Measurements from ENCODE around the gene CTSD. TPM values are rescaled to one million over a fixed set of nuclear protein-coding genes. Genes with fewer than 3 reads are reported as not detected.

CTSD gene
- total and polyA plus RNA-seq, 2 experiments from 2014 or later: 67.1 to 251 TPM

DNA sequence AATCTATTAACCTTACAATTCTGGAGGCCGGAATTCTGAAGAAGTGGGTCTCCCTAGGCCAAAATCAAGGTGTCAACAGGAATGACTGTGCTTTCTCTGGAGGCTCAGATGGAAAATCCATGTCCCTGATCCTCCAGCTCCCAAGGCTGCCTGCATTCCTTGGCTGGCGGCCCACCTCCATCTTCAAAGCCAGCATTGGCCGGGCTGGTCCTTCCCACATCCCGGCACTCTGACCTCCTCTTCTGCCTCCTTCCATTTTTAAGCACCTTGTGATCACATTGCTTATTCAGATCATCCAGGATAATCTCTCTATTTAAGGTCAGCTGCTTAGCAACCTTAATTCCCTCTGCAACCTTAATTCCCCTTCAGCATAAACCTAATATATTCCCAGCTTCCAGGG is 22.7 kb upstream of the CTSD start:
- no peak overlapping the region for H2AFZ ChIP-seq
- ATAC-seq (no peak), DNase-seq (ENCODE audit: low spot score) (no peak)
- no peak overlapping the region for H3K4me2 ChIP-seq
- H3K27ac ChIP-seq (ENCODE audit: low read depth): no peak overlapping the region
- no peaks in the 10 kb centered on the region for H3K4me1 ChIP-seq (ENCODE audit: insufficient read depth)
- no peaks in the 10 kb centered on the region for H3F3A ChIP-seq (replicated peaks; ENCODE audit: low read depth)
- H3K9me2 ChIP-seq (ENCODE audit: insufficient read depth): no peaks in the 10 kb centered on the region
- H4K20me1 ChIP-seq (replicated peaks; ENCODE audit: insufficient read depth): no peaks in the 10 kb centered on the region
- H3K36me3 ChIP-seq (ENCODE audit: insufficient read depth): no peaks in the 10 kb centered on the region
- Mint-ChIP-seq H3K27me3 (ENCODE audit: insufficient read depth, low read depth, poor library complexity) (peaks cover 9% of the 10 kb centered on the region), H3K27ac (no peak overlapping the region), H3K36me3 (ENCODE audit: low read depth) (no peaks in the 10 kb centered on the region), H3K4me3 (no peak overlapping the region), H3K9me3 (no peaks in the 10 kb centered on the region), H3K4me1 (peaks cover 2% of the 10 kb centered on the region; the same call in 1 of the 3 replicates)
- TF ChIP-seq, protein P1, sequence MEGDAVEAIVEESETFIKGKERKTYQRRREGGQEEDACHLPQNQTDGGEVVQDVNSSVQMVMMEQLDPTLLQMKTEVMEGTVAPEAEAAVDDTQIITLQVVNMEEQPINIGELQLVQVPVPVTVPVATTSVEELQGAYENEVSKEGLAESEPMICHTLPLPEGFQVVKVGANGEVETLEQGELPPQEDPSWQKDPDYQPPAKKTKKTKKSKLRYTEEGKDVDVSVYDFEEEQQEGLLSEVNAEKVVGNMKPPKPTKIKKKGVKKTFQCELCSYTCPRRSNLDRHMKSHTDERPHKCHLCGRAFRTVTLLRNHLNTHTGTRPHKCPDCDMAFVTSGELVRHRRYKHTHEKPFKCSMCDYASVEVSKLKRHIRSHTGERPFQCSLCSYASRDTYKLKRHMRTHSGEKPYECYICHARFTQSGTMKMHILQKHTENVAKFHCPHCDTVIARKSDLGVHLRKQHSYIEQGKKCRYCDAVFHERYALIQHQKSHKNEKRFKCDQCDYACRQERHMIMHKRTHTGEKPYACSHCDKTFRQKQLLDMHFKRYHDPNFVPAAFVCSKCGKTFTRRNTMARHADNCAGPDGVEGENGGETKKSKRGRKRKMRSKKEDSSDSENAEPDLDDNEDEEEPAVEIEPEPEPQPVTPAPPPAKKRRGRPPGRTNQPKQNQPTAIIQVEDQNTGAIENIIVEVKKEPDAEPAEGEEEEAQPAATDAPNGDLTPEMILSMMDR (conservative IDR thresholded peaks at IDR 0.05; ENCODE audit: low read depth in 2 of 2): no peak
- TF ChIP-seq ZNF114 (CRISPR knock-in tag; IDR thresholded peaks at IDR 0.05): no peak
- TF ChIP-seq EZH2phosphoT487 (IDR thresholded peaks at IDR 0.05; ENCODE audit: unreplicated experiment): no peak
- TF ChIP-seq STAT1 (IDR thresholded peaks at IDR 0.05; ENCODE audit: unreplicated experiment): no peak
- TF ChIP-seq, protein P2, sequence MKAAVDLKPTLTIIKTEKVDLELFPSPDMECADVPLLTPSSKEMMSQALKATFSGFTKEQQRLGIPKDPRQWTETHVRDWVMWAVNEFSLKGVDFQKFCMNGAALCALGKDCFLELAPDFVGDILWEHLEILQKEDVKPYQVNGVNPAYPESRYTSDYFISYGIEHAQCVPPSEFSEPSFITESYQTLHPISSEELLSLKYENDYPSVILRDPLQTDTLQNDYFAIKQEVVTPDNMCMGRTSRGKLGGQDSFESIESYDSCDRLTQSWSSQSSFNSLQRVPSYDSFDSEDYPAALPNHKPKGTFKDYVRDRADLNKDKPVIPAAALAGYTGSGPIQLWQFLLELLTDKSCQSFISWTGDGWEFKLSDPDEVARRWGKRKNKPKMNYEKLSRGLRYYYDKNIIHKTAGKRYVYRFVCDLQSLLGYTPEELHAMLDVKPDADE (IDR thresholded peaks at IDR 0.05): no peak
- H3K4me3 ChIP-seq: no peak overlapping the region
- H3K79me2 ChIP-seq (replicated peaks; ENCODE audit: insufficient read depth): no peaks in the 10 kb centered on the region
- no peaks in the 10 kb centered on the region for H3K27me3 ChIP-seq (ENCODE audit: insufficient read depth)

DNA sequence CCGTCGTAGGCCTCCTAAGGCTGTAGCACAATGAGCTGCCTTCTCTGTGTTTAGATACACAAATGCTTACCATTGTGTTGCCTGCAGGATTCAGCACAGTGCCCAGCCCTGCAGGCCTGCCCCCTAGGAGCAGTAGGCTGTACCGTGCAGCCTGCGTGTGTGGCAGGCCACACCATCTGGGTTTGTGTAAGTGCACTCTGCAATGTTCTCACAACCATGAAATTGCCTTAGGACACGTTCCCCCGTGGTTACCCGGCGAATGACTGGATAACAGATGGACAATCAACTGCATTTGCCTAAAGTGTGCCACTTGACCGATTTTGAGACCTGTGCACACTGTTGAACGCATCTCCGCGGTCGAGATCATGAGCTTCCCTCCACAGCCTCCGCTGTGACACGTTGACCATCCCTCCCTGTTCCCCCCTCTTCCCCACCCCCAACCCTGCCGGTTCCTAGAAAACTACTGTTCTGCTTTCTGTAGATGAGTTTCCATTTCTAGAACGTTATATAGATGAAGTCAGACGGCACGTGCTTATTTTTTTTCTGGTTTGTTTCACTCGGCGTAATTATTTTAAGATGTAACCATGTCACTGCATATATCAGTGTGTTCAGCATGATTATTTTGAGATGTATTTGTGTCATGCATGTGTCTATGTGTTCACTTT is 22.2 kb upstream of the CTSD start:
- Histone ChIP-seq H3F3A (replicated peaks; ENCODE audit: low read depth) (no peaks in the 10 kb centered on the region), H3K4me1 (ENCODE audit: insufficient read depth) (no peaks in the 10 kb centered on the region), H2AFZ (no peak overlapping the region), H3K79me2 (replicated peaks; ENCODE audit: insufficient read depth) (no peaks in the 10 kb centered on the region), H3K4me2 (no peak overlapping the region), H3K4me3 (no peak overlapping the region), H3K9me2 (ENCODE audit: insufficient read depth) (no peaks in the 10 kb centered on the region), H3K27me3 (ENCODE audit: insufficient read depth) (no peaks in the 10 kb centered on the region), H3K36me3 (ENCODE audit: insufficient read depth) (no peaks in the 10 kb centered on the region), H4K20me1 (replicated peaks; ENCODE audit: insufficient read depth) (no peaks in the 10 kb centered on the region), H3K27ac (ENCODE audit: low read depth) (no peak overlapping the region)
- ATAC-seq (peak; percentile 87), DNase-seq (ENCODE audit: low spot score) (no peak)
- Mint-ChIP-seq H3K4me3 (no peak overlapping the region), H3K27ac (no peak overlapping the region), H3K9me3 (no peaks in the 10 kb centered on the region), H3K27me3 (ENCODE audit: insufficient read depth, low read depth, poor library complexity) (peaks cover 9% of the 10 kb centered on the region), H3K36me3 (ENCODE audit: low read depth) (no peaks in the 10 kb centered on the region), H3K4me1 (peaks cover 2% of the 10 kb centered on the region; the same call in 1 of the 3 replicates)
- TF ChIP-seq EZH2phosphoT487 (IDR thresholded peaks at IDR 0.05; ENCODE audit: unreplicated experiment): no peak
- no peak for TF ChIP-seq NANOG (IDR thresholded peaks at IDR 0.05; ENCODE audit: borderline replicate concordance)
- TF ChIP-seq ZNF114 (CRISPR knock-in tag; IDR thresholded peaks at IDR 0.05): no peak
- no peak for TF ChIP-seq CREB1 (CRISPR knock-in tag; IDR thresholded peaks at IDR 0.05; ENCODE audit: low read depth)
- TF ChIP-seq, protein P3, sequence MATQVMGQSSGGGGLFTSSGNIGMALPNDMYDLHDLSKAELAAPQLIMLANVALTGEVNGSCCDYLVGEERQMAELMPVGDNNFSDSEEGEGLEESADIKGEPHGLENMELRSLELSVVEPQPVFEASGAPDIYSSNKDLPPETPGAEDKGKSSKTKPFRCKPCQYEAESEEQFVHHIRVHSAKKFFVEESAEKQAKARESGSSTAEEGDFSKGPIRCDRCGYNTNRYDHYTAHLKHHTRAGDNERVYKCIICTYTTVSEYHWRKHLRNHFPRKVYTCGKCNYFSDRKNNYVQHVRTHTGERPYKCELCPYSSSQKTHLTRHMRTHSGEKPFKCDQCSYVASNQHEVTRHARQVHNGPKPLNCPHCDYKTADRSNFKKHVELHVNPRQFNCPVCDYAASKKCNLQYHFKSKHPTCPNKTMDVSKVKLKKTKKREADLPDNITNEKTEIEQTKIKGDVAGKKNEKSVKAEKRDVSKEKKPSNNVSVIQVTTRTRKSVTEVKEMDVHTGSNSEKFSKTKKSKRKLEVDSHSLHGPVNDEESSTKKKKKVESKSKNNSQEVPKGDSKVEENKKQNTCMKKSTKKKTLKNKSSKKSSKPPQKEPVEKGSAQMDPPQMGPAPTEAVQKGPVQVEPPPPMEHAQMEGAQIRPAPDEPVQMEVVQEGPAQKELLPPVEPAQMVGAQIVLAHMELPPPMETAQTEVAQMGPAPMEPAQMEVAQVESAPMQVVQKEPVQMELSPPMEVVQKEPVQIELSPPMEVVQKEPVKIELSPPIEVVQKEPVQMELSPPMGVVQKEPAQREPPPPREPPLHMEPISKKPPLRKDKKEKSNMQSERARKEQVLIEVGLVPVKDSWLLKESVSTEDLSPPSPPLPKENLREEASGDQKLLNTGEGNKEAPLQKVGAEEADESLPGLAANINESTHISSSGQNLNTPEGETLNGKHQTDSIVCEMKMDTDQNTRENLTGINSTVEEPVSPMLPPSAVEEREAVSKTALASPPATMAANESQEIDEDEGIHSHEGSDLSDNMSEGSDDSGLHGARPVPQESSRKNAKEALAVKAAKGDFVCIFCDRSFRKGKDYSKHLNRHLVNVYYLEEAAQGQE (IDR thresholded peaks at IDR 0.05; ENCODE audit: unreplicated experiment): no peak
- no peak for TF ChIP-seq JUNB (IDR thresholded peaks at IDR 0.05; ENCODE audit: unreplicated experiment)
- TF ChIP-seq STAT1 (IDR thresholded peaks at IDR 0.05; ENCODE audit: unreplicated experiment): no peak

Data from GM23338 (cell line).